Thyroid gland (tissue), 4 donors: ENCODE data around the gene SLC37A1. TPM values are rescaled to one million over a fixed set of nuclear protein-coding genes. Genes with fewer than 3 reads are reported as not detected.

Experiments
- DNase-seq, 2 donors: peaks; one replicate each; pipeline ENCODE4 v3.0.0-alpha.2; 2019
- H3K27ac ChIP-seq, 3 donors: fragments of 200-600 bp; sonication (generic); 1 replicate in 2 of 3; 2 replicates in 1 of 3; pipeline ENCODE4 v1.5.1; 2016 to 2019; ENCODE audit warnings: mild to moderate bottlenecking in 1 of 3, moderate library complexity in 1 of 3
- H3K27me3 ChIP-seq: fragments of 200-600 bp; sonication (generic); one replicate; pipeline ENCODE4 v1.5.1; 2019
- H3K36me3 ChIP-seq, 2 donors: fragments of 200-600 bp; sonication (generic); one replicate each; pipeline ENCODE4 v1.5.1; 2016 to 2019
- H3K4me1 ChIP-seq, 2 donors: fragments of 200-600 bp; sonication (generic); one replicate each; pipeline ENCODE4 v1.5.1; 2017 to 2019
- H3K4me3 ChIP-seq, 3 donors: fragments of 200-600 bp; sonication (generic); replicated peaks in 1 of 3; 1 replicate in 2 of 3; 2 replicates in 1 of 3; pipeline ENCODE4 v1.5.1; 2016; ENCODE audit warnings: mild to moderate bottlenecking in 1 of 3
- H3K9me3 ChIP-seq: fragments of 200-600 bp; sonication (generic); one replicate; pipeline ENCODE4 v1.5.1; 2017
- POLR2A ChIP-seq, 2 donors: fragments of 450-650 bp; IDR thresholded peaks; one replicate each; pipeline ENCODE4 v1.6.1; 2017; ENCODE audit warnings: antibody characterized with exemption in 2 of 2, mild to moderate bottlenecking in 2 of 2, moderate library complexity in 1 of 2
- WGBS, 2 donors: methylation state at CpG; one replicate each; pipeline ENCODE4 v1.1.5; 2017; 5-methylcytosine and 5-hydroxymethylcytosine counted together
- intact Hi-C: fragments of 100-400 bp; cut with DNase I; formaldehyde crosslinking; loops from one replicate; pipeline ENCODE4 v1.15.1; 2023
- total RNA-seq, 4 donors: library from RNA; depleted of rRNA; stranded (reverse); fragments of >200 nt; gene quantifications; one replicate each; pipeline ENCODE4 v1.2.3, GENCODE V29; 2016
- TF ChIP-seq, protein P1 (sequence below), 6 experiments: fragments of 200-600 bp in 3 of 6; fragments of 450-650 bp in 3 of 6; sonication (generic) in 3 of 6; IDR thresholded peaks; one replicate each; pipeline ENCODE4 v1.5.1; 2016 to 2019; ENCODE audit warnings: antibody characterized with exemption in 6 of 6, mild to moderate bottlenecking in 2 of 6, inconsistent platforms in 1 of 6, moderate library complexity in 1 of 6

Gene SLC37A1
- total RNA-seq, 4 donors from 2014 or later, result 26.1 to 37.9 (median 34.9) TPM

- Histone ChIP-seq H3K27ac (no peak overlapping the region), H3K9me3 (no peaks in the 10 kb centered on the region), H3K4me1 (no peaks in the 10 kb centered on the region), H3K36me3 (no peaks in the 10 kb centered on the region), H3K27me3 (no peaks in the 10 kb centered on the region), H3K4me3 (no peak overlapping the region)
- no peak for DNase-seq
- intact Hi-C loops, result no loop called here
- WGBS, 2 donors, result 69 to 72% methylated on average over 5 of the region's 5 CpGs
- no peak for TF ChIP-seq POLR2A (IDR thresholded peaks at IDR 0.05)
- TF ChIP-seq, protein P1, sequence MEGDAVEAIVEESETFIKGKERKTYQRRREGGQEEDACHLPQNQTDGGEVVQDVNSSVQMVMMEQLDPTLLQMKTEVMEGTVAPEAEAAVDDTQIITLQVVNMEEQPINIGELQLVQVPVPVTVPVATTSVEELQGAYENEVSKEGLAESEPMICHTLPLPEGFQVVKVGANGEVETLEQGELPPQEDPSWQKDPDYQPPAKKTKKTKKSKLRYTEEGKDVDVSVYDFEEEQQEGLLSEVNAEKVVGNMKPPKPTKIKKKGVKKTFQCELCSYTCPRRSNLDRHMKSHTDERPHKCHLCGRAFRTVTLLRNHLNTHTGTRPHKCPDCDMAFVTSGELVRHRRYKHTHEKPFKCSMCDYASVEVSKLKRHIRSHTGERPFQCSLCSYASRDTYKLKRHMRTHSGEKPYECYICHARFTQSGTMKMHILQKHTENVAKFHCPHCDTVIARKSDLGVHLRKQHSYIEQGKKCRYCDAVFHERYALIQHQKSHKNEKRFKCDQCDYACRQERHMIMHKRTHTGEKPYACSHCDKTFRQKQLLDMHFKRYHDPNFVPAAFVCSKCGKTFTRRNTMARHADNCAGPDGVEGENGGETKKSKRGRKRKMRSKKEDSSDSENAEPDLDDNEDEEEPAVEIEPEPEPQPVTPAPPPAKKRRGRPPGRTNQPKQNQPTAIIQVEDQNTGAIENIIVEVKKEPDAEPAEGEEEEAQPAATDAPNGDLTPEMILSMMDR (IDR thresholded peaks at IDR 0.05), result no peak
Observed at GRCh38 chr21:42486531-42486930, 27.1 kb upstream of the SLC37A1 start.

- H3K4me1 ChIP-seq, result no peaks in the 10 kb centered on the region
- no peaks in the 10 kb centered on the region for H3K9me3 ChIP-seq
- H3K36me3 ChIP-seq, result no peaks in the 10 kb centered on the region
- 45 to 58% methylated on average over 2 of the region's 2 CpGs for WGBS, 2 donors
- H3K27me3 ChIP-seq, result no peaks in the 10 kb centered on the region
- TF ChIP-seq, protein P1 (IDR thresholded peaks at IDR 0.05), result no peak
- TF ChIP-seq POLR2A (IDR thresholded peaks at IDR 0.05), result no peak
- DNase-seq, result no peak
- no peak overlapping the region for H3K4me3 ChIP-seq
- intact Hi-C loops, result no loop called here
- H3K27ac ChIP-seq, result no peak overlapping the region
Observed at GRCh38 chr21:42489006-42489563, 24.6 kb upstream of the SLC37A1 start.

DNA sequence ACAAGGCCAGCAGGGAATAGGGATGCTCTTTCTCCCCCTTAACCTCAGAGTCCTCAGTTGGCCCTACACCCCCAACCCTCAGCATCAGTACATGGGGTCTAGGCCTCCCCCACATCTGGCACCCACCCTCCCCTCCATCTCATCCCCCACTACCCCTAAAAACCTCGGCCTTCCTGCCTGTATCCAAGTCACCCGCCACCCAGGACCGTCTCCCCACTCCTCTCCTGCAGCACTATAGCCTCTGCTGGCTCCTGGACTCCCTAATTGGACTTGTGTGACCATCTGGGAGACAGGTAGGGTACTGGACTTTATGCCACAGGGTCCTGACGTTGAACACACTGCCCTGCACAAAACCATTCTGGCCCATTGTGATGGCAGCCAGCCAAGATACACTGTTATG is 23.7 kb upstream of the SLC37A1 start:
- intact Hi-C loops, result no loop called here
- WGBS, 2 donors, result 84 to 85% methylated on average over 4 of the region's 4 CpGs
- no peaks in the 10 kb centered on the region for H3K36me3 ChIP-seq
- DNase-seq, result no peak
- no peak overlapping the region for H3K27ac ChIP-seq
- TF ChIP-seq POLR2A (IDR thresholded peaks at IDR 0.05), result no peak
- TF ChIP-seq, protein P1 (IDR thresholded peaks at IDR 0.05), result no peak
- no peaks in the 10 kb centered on the region for H3K27me3 ChIP-seq
- H3K9me3 ChIP-seq, result no peaks in the 10 kb centered on the region
- no peak overlapping the region for H3K4me3 ChIP-seq
- H3K4me1 ChIP-seq, result no peaks in the 10 kb centered on the region

- Histone ChIP-seq H3K27me3 (no peaks in the 10 kb centered on the region), H3K4me3 (no peak overlapping the region), H3K9me3 (no peaks in the 10 kb centered on the region), H3K36me3 (no peaks in the 10 kb centered on the region), H3K4me1 (peaks cover 0 to 5% of the 10 kb centered on the region in 2 donors), H3K27ac (no peak overlapping the region)
- DNase-seq, result no peak
- intact Hi-C loops, result no loop called here
- TF ChIP-seq, protein P1 (IDR thresholded peaks at IDR 0.05), result no peak
- no peak for TF ChIP-seq POLR2A (IDR thresholded peaks at IDR 0.05)
Observed at GRCh38 chr21:42490720-42491119, 22.9 kb upstream of the SLC37A1 start.

GRCh38 chr21:42491328-42491727 is 22.3 kb upstream of the SLC37A1 start:
- DNase-seq, result no peak
- Histone ChIP-seq H3K4me1 (peaks cover 0 to 6% of the 10 kb centered on the region in 2 donors), H3K4me3 (no peak overlapping the region), H3K36me3 (no peaks in the 10 kb centered on the region), H3K27me3 (no peaks in the 10 kb centered on the region), H3K27ac (no peak overlapping the region), H3K9me3 (no peaks in the 10 kb centered on the region)
- TF ChIP-seq, protein P1 (IDR thresholded peaks at IDR 0.05), result no peak
- TF ChIP-seq POLR2A (IDR thresholded peaks at IDR 0.05), result no peak
- intact Hi-C loops, result no loop called here
- WGBS, 2 donors, result 78 to 83% methylated on average over 1 of the region's 1 CpG
